GM19193 (cell line): ENCODE data around the gene KLHL17.

Experiments used
- POLR2A ChIP-seq: IDR thresholded peaks from 4 replicates; pipeline ENCODE4 v1.6.1; 2011; ENCODE audit not compliant: insufficient read depth, insufficient read length; ENCODE audit errors: extremely low read depth

The KLHL17 gene

GRCh38 chr1:1014799-1015681 lies 54.7 kb downstream of the KLHL17 start:
- TF ChIP-seq POLR2A: peak; percentile 57
